PC-3 (cell line): ENCODE results near the gene ADGRV1. TPM values are rescaled to one million over a fixed set of nuclear protein-coding genes. Genes with fewer than 3 reads are reported as not detected.
"Not testable (repeated sequence)": the region's sequence is repeated elsewhere in the genome, so short reads cannot be mapped to it uniquely, and the experiment has no call there.

Experiments
- ATAC-seq: fragments of 200-7000 bp; cut with Tn5 transposase; 2 replicates; pipeline ENCODE4 v1.9.1; 2020; ENCODE audit warnings: mild to moderate bottlenecking, moderate library complexity
- BruUV-seq: library from RNA; stranded (reverse); fragments of 400-500 nt; replicated peaks from 2 replicates; lab custom pipeline; 2021; lab: Mats Ljungman, UMichigan
- CTCF ChIA-PET: fragments of 300-600 bp; sonication (Branson Sonifier 250); formaldehyde crosslinking; loops from one replicate; lab custom pipeline; 2022; ENCODE audit warnings: antibody characterized with exemption; lab: Charles Lee
- POLR2A ChIA-PET: fragments of 300-600 bp; sonication (Branson Sonifier 250); formaldehyde crosslinking; loops from one replicate; lab custom pipeline; 2022; ENCODE audit warnings: antibody characterized with exemption; ENCODE audit not compliant: unreplicated experiment; lab: Charles Lee
- DNase-seq: peaks from one replicate; pipeline ENCODE4 v3.0.0-alpha.2; 2015
- H2AFZ ChIP-seq: fragments of 300-600 bp; sonication (generic); 2 replicates; pipeline ENCODE4 v1.6.0; 2016; ENCODE audit warnings: antibody characterized with exemption, low read length
- H3F3A ChIP-seq: fragments of 300-600 bp; sonication (generic); one replicate; pipeline ENCODE4 v1.6.0; 2017; ENCODE audit warnings: antibody characterized with exemption, low read length, control low read depth, mild to moderate bottlenecking; ENCODE audit not compliant: unreplicated experiment
- H3K27ac ChIP-seq: fragments of 300-600 bp; sonication (generic); 2 replicates; pipeline ENCODE4 v1.5.1; 2016; ENCODE audit warnings: mild to moderate bottlenecking, low read length
- H3K27me3 ChIP-seq: fragments of 300-600 bp; sonication (generic); 2 replicates; pipeline ENCODE4 v1.6.1; 2016; ENCODE audit warnings: low read length, mixed read lengths
- H3K36me3 ChIP-seq: fragments of 300-600 bp; sonication (generic); 2 replicates; pipeline ENCODE4 v1.6.1; 2016; ENCODE audit warnings: low read depth, mixed run types, low read length, mixed read lengths
- H3K4me1 ChIP-seq: fragments of 300-600 bp; sonication (generic); 2 replicates; pipeline ENCODE4 v1.5.1; 2016; ENCODE audit warnings: low read length; ENCODE audit not compliant: insufficient read depth
- H3K4me2 ChIP-seq: fragments of 300-600 bp; sonication (generic); 2 replicates; pipeline ENCODE4 v1.6.0; 2016; ENCODE audit warnings: low read length
- H3K4me3 ChIP-seq: fragments of 300-600 bp; sonication (generic); 2 replicates; pipeline ENCODE4 v1.5.1; 2016; ENCODE audit warnings: mild to moderate bottlenecking, low read length, mixed read lengths
- H3K79me2 ChIP-seq: fragments of 300-600 bp; sonication (generic); 2 replicates; pipeline ENCODE4 v1.6.1; 2017; ENCODE audit warnings: low read length, mixed read lengths
- H3K9ac ChIP-seq: fragments of 300-600 bp; sonication (generic); 2 replicates; pipeline ENCODE4 v1.6.0; 2016; ENCODE audit warnings: mild to moderate bottlenecking, low read length
- H3K9me2 ChIP-seq: fragments of 300-600 bp; sonication (generic); replicated peaks from 2 replicates; pipeline ENCODE4 v1.6.1; 2016; ENCODE audit warnings: mixed run types, low read length, mixed read lengths
- H3K9me3 ChIP-seq: fragments of 300-600 bp; sonication (generic); 2 replicates; pipeline ENCODE4 v1.6.1; 2016; ENCODE audit warnings: low read length, mixed read lengths
- H4K20me1 ChIP-seq: fragments of 300-600 bp; sonication (generic); 2 replicates; pipeline ENCODE4 v1.6.1; 2016; ENCODE audit warnings: low read length, mixed read lengths
- EZH2 ChIP-seq: fragments of 300-600 bp; sonication (generic); IDR thresholded peaks from one replicate; pipeline ENCODE4 v1.6.1; 2017; ENCODE audit warnings: antibody characterized with exemption, mild to moderate bottlenecking, low read length; ENCODE audit not compliant: unreplicated experiment
- EZH2phosphoT487 ChIP-seq: fragments of 300-600 bp; sonication (generic); IDR thresholded peaks from 2 replicates; pipeline ENCODE4 v1.6.1; 2018; ENCODE audit warnings: mild to moderate bottlenecking, antibody characterized with exemption, low read length, borderline replicate concordance
- intact Hi-C: fragments of 100-400 bp; cut with micrococcal nuclease; formaldehyde crosslinking; loops from 2 replicates; pipeline ENCODE4 v1.9.0; 2023
- total RNA-seq: library from RNA; depleted of rRNA; stranded (reverse); fragments of >200 nt; gene quantifications from 2 replicates; pipeline ENCODE4 v1.2.3, GENCODE V29; 2014
- TF ChIP-seq, protein P1 (sequence below): fragments of 300-600 bp; sonication (generic); conservative IDR thresholded peaks from 2 replicates; pipeline ENCODE4 v1.5.1; 2017; ENCODE audit warnings: antibody characterized with exemption, low read depth, mild to moderate bottlenecking, low read length

Gene ADGRV1
- total RNA-seq, 1 experiment from 2014 or later = 22.7 TPM

DNA sequence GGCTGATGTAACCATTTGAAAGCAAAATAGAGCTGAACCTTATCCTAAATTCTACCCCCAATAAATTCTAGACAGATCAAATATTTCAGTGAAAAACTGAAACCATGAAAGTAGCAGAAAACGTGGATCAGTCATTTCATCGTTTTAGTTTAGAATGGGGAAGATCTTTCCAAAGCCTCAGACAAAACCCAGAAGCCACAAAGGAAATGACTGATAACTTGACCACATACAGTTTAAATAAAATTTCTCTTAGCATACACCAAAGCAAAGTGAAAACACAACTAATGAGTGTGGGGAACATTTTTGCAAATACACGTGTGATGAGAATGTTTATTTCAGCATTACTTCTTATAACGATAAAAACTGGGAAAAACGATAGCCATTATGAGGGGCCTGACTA lies 284.8 kb downstream of the ADGRV1 start:
- ATAC-seq (peak; percentile 88), DNase-seq (peak; percentile 7)
- Histone ChIP-seq H3K27ac (no peak overlapping the region), H3K4me3 (peak overlapping the region; percentile 18; the same call in 1 of the 2 replicates), H3K4me1 (0 out of 2 replicates have a peak, but pooled peaks cover 10% of the 10 kb centered on the region), H4K20me1 (no peaks in the 10 kb centered on the region), H3K9me2 (no peaks in the 10 kb centered on the region), H3K4me2 (peak overlapping the region; percentile 49), H2AFZ (no peak overlapping the region), H3K27me3 (no peaks in the 10 kb centered on the region), H3K79me2 (no peaks in the 10 kb centered on the region), H3K36me3 (no peaks in the 10 kb centered on the region), H3K9ac (no peak overlapping the region), H3F3A (no peaks in the 10 kb centered on the region), H3K9me3 (no peaks in the 10 kb centered on the region)
- ChIA-PET CTCF (no interaction called here), POLR2A (no interaction called here)
- TSS peak; percentile 69 for BruUV-seq
- no peak for TF ChIP-seq EZH2
- TF ChIP-seq, protein P1, sequence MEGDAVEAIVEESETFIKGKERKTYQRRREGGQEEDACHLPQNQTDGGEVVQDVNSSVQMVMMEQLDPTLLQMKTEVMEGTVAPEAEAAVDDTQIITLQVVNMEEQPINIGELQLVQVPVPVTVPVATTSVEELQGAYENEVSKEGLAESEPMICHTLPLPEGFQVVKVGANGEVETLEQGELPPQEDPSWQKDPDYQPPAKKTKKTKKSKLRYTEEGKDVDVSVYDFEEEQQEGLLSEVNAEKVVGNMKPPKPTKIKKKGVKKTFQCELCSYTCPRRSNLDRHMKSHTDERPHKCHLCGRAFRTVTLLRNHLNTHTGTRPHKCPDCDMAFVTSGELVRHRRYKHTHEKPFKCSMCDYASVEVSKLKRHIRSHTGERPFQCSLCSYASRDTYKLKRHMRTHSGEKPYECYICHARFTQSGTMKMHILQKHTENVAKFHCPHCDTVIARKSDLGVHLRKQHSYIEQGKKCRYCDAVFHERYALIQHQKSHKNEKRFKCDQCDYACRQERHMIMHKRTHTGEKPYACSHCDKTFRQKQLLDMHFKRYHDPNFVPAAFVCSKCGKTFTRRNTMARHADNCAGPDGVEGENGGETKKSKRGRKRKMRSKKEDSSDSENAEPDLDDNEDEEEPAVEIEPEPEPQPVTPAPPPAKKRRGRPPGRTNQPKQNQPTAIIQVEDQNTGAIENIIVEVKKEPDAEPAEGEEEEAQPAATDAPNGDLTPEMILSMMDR = no peak
- no peak for TF ChIP-seq EZH2phosphoT487
- intact Hi-C loops = no loop called here

DNA sequence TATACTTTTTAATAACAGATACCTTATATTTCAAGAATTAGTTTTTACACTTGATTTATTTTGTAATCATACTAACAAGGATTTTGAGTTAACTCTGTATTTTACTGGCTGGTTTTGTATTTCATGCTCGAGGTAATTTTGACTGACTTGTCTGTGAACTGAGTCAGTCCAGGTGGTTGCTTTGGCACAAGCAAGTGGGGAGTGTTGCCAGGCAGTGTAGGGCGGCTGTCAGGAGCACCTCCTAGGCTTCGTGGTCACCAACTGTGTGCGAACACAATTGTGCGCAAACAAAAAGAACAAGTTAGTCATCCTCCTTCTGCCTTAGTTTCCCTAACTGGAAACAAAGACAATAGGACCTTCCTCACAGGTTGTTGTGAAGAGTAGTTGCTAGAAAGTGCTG lies 286.3 kb downstream of the ADGRV1 start:
- H3K9me2 ChIP-seq = no peaks in the 10 kb centered on the region
- ChIA-PET CTCF (no interaction called here), POLR2A (no interaction called here)
- H3K4me2 ChIP-seq = no peak overlapping the region
- intact Hi-C loops = no loop called here
- H3K27me3 ChIP-seq = no peaks in the 10 kb centered on the region
- no peak overlapping the region for H3K9ac ChIP-seq
- no peaks in the 10 kb centered on the region for H3K79me2 ChIP-seq
- no peak for DNase-seq
- H2AFZ ChIP-seq = no peak overlapping the region
- no peaks in the 10 kb centered on the region for H3K9me3 ChIP-seq
- H3K4me3 ChIP-seq = no peak overlapping the region
- H3K4me1 ChIP-seq = 0 out of 2 replicates have a peak, but pooled peaks cover 10% of the 10 kb centered on the region
- TF ChIP-seq EZH2 (no peak), EZH2phosphoT487 (no peak)
- TF ChIP-seq, protein P1 = no peak
- no peaks in the 10 kb centered on the region for H3K36me3 ChIP-seq
- BruUV-seq = no TSS peak
- no peaks in the 10 kb centered on the region for H4K20me1 ChIP-seq
- no peak; the same call in 1 of the 2 replicates for ATAC-seq
- H3K27ac ChIP-seq = no peak overlapping the region
- no peaks in the 10 kb centered on the region for H3F3A ChIP-seq

DNA sequence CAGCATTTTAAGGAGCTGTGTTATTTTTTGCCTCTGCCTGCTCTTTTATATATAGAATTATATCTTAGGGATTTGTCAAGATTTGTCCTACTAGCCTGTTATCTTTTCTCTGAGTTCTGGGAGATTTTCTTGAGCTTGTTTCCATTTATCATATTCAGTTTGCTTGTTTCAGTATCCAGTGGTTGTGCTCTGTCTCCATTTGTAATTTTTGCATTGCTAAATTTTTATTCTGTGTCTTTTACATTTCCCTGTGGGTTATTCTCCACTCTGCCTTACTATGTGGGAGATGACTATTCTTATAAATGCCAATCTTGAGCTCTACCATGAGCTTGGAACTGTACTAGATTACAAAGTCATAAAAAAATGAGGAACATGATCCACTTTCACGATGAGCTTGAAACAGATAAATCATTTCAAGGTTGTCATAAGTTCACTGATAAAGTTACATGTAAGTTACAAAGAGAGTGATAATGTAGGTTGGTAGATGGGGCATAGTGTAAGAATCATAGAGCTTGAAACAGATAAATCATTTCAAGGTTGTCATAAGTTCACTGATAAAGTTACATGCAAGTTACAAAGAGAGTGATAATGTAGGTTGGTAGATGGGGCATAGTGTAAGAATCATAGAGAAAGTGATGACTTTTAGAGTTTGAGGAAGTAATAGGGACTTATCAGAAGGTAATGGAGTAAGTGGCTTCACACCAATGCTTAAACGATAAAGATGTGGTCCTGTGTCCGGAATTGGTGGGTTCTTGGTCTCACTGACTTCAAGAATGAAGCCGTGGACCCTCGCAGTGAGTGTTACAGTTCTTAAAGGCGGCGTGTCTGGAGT lies 287.3 kb downstream of the ADGRV1 start:
- H3F3A ChIP-seq = no peaks in the 10 kb centered on the region
- no peaks in the 10 kb centered on the region for H3K9me2 ChIP-seq
- no peaks in the 10 kb centered on the region for H3K36me3 ChIP-seq
- no peak overlapping the region for H3K9ac ChIP-seq
- H4K20me1 ChIP-seq = no peaks in the 10 kb centered on the region
- TF ChIP-seq, protein P1 = no peak
- no peak for TF ChIP-seq EZH2
- TF ChIP-seq EZH2phosphoT487 = no peak
- no peak overlapping the region for H3K4me2 ChIP-seq
- H3K9me3 ChIP-seq = no peaks in the 10 kb centered on the region
- 0 out of 2 replicates have a peak, but pooled peaks cover 10% of the 10 kb centered on the region for H3K4me1 ChIP-seq
- CTCF ChIA-PET = no interaction called here
- H3K27ac ChIP-seq = no peak overlapping the region
- no TSS peak for BruUV-seq
- intact Hi-C loops = no loop called here
- no peaks in the 10 kb centered on the region for H3K79me2 ChIP-seq
- H3K27me3 ChIP-seq = no peaks in the 10 kb centered on the region
- no peak overlapping the region for H3K4me3 ChIP-seq
- ATAC-seq (no peak), DNase-seq (no peak)
- POLR2A ChIA-PET = interaction anchor here (0.6 kb wide), 1 partner anchor 301 kb away, joined by 4 read pairs; no protein-coding TSS in a partner anchor
- H2AFZ ChIP-seq = no peak overlapping the region

DNA sequence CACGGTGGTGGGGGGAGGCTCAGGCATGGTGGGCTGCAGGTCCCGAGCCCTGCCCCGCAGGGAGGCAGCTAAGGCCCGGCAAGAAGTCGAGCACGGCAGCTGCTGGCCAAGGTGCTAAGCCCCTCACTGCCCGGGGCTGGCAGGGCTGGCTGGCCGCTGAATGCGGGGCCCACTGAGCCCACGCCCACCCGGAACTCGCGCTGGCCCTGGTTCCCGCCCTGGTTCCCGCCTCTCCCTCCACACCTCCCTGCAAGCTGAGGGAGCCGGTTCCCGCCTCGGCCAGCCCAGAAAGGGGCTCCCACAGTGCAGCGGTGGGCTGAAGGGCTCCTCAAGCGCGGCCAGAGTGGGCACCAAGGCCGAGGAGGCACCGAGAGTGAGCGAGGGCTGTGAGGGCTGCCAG lies 289.0 kb downstream of the ADGRV1 start:
- H3K27ac ChIP-seq, H3K79me2 ChIP-seq, CTCF ChIA-PET, H3F3A ChIP-seq, H3K9me3 ChIP-seq, H3K36me3 ChIP-seq, BruUV-seq, H3K4me2 ChIP-seq, H3K27me3 ChIP-seq, intact Hi-C loops, H4K20me1 ChIP-seq, DNase-seq, H3K9me2 ChIP-seq, POLR2A ChIA-PET, H3K9ac ChIP-seq, ATAC-seq, H2AFZ ChIP-seq, H3K4me3 ChIP-seq: not testable (repeated sequence)
- 0 out of 2 replicates have a peak, but pooled peaks cover 10% of the 10 kb centered on the region for H3K4me1 ChIP-seq
